Transverse colon (tissue), 4 donors: ENCODE results near the gene IL16. TPM values are rescaled to one million over a fixed set of nuclear protein-coding genes. Genes with fewer than 3 reads are reported as not detected.

ENCODE experiments used
- DNase-seq: peaks from one replicate; pipeline ENCODE4 v3.0.0-alpha.2; 2019
- H3K27ac ChIP-seq, 4 donors: fragments of 200-600 bp; sonication (generic); 2 replicates each; pipeline ENCODE4 v1.5.1; 2016 to 2018; ENCODE audit warnings: inconsistent platforms in 4 of 4
- H3K27me3 ChIP-seq: fragments of 200-600 bp; sonication (generic); 2 replicates; pipeline ENCODE4 v1.5.1; 2017; ENCODE audit warnings: inconsistent platforms
- H3K36me3 ChIP-seq, 4 donors: fragments of 200-600 bp; sonication (generic); 2 replicates each; pipeline ENCODE4 v1.5.1; 2017 to 2019; ENCODE audit warnings: inconsistent platforms in 4 of 4
- H3K4me1 ChIP-seq, 4 donors: fragments of 200-600 bp; sonication (generic); 2 replicates each; pipeline ENCODE4 v1.5.1; 2017 to 2020; ENCODE audit warnings: inconsistent platforms in 4 of 4
- H3K4me3 ChIP-seq, 4 donors: fragments of 200-600 bp; sonication (generic); 1 replicate in 1 of 4; 2 replicates in 3 of 4; pipeline versions ENCODE4 v1.5.1 to v1.6.1; 2017 to 2019; ENCODE audit warnings: inconsistent platforms in 4 of 4
- H3K9me3 ChIP-seq, 2 donors: fragments of 200-600 bp; sonication (generic); 2 replicates each; pipeline ENCODE4 v1.5.1; 2017 to 2019; ENCODE audit warnings: inconsistent platforms in 2 of 2
- CTCF ChIP-seq, 5 experiments: fragments of 200-600 bp in 3 of 5; fragments of 450-650 bp in 2 of 5; sonication (generic) in 3 of 5; IDR thresholded peaks; 1 replicate in 2 of 5; 2 replicates in 3 of 5; pipeline ENCODE4 v1.5.1; 2016 to 2017; ENCODE audit warnings: antibody characterized with exemption in 5 of 5, inconsistent platforms in 3 of 5, mild to moderate bottlenecking in 2 of 5, moderate library complexity in 1 of 5
- EP300 ChIP-seq: sonication (generic); formaldehyde crosslinking; IDR thresholded peaks from one replicate; pipeline ENCODE4 v1.6.1; 2017; ENCODE audit warnings: antibody characterized with exemption, low read depth
- POLR2A ChIP-seq: fragments of 450-650 bp; IDR thresholded peaks from one replicate; pipeline ENCODE4 v1.6.1; 2016; ENCODE audit warnings: antibody characterized with exemption, mild to moderate bottlenecking, moderate library complexity
- POLR2AphosphoS5 ChIP-seq, 3 donors: sonication (generic); formaldehyde crosslinking; IDR thresholded peaks; one replicate each; pipeline ENCODE4 v1.6.1; 2016; ENCODE audit warnings: antibody characterized with exemption in 3 of 3
- WGBS, 2 donors: methylation state at CpG; one replicate each; pipeline ENCODE4 v1.1.5; 2018; ENCODE audit warnings: low coverage in 1 of 2; 5-methylcytosine and 5-hydroxymethylcytosine counted together
- in situ Hi-C, 4 donors: fragments of 200-750 bp; cut with MboI; loops; one replicate each; pipeline versions ENCODE4 v1.15.0 to v1.15.1; 2017; ENCODE audit warnings: low sequenced_read_pairs in 3 of 4, low pct_ligation_motif_present in 1 of 4, low pct_unique_long_range_greater_than_20kb in 1 of 4
- intact Hi-C: fragments of 100-400 bp; cut with DNase I; formaldehyde crosslinking; loops from one replicate; pipeline ENCODE4 v1.15.1; 2023; ENCODE audit warnings: low total_unique reads
- total RNA-seq, 4 donors: library from RNA; depleted of rRNA; stranded (reverse); fragments of >200 nt; gene quantifications; one replicate each; pipeline ENCODE4 v1.1.0, GENCODE V29; 2016

Gene IL16
- total RNA-seq, 4 donors from 2014 or later: 5.2 to 40.0 (median 22.3) TPM

- WGBS, 2 donors: 3 to 5% methylated on average over 6 to 14 of the region's 14 CpGs
- peak; percentile 86 for DNase-seq
- no peaks in the 10 kb centered on the region for H3K9me3 ChIP-seq
- intact Hi-C loops (loop anchor here (5.0 to 10.0 kb wide), 3 partner anchors 59 to 289 kb away; partner anchors contain the start of gene STARD5), in situ Hi-C loops (loop anchor here (5.0 to 25.0 kb wide), 10 partner anchors 111 to 804 kb away; partner anchors contain the start of gene MESD (in 2 of the 4))
- H3K27me3 ChIP-seq: peaks cover 5% of the 10 kb centered on the region
- H3K36me3 ChIP-seq: no peaks in the 10 kb centered on the region
- TF ChIP-seq CTCF (IDR thresholded peaks at IDR 0.05) (peak; percentile 76 to 94 (median 86)), POLR2AphosphoS5 (IDR thresholded peaks at IDR 0.05) (no peak)
- peak overlapping the region in 1 of 4 donors; percentile 6 for H3K4me3 ChIP-seq
- peaks cover 4 to 11% (median 7%) of the 10 kb centered on the region in 4 donors for H3K4me1 ChIP-seq
- no peak overlapping the region for H3K27ac ChIP-seq
Observed at GRCh38 chr15:81265944-81266775, 69.5 kb downstream of the IL16 start.

- Histone ChIP-seq H3K27me3 (no peaks in the 10 kb centered on the region), H3K9me3 (no peaks in the 10 kb centered on the region), H3K36me3 (no peaks in the 10 kb centered on the region), H3K27ac (no peak overlapping the region), H3K4me1 (peaks cover 4 to 11% (median 7%) of the 10 kb centered on the region in 4 donors), H3K4me3 (no peak overlapping the region)
- 67 to 90% methylated on average over 1 to 5 of the region's 5 CpGs for WGBS, 2 donors
- no peak for TF ChIP-seq POLR2A
- TF ChIP-seq EP300: no peak
- no peak for TF ChIP-seq CTCF (IDR thresholded peaks at IDR 0.05)
- no peak for TF ChIP-seq POLR2AphosphoS5 (IDR thresholded peaks at IDR 0.05)
- no peak for DNase-seq
- in situ Hi-C loops: loop anchor here (5.0 to 25.0 kb wide), 10 partner anchors 114 to 806 kb away; partner anchors contain the start of gene MESD (in 2 of the 4)
- intact Hi-C loops: loop anchor here (5.0 to 10.0 kb wide), 3 partner anchors 56 to 291 kb away; partner anchors contain the start of gene STARD5
Observed at GRCh38 chr15:81268340-81268739, 71.7 kb downstream of the IL16 start.

DNA sequence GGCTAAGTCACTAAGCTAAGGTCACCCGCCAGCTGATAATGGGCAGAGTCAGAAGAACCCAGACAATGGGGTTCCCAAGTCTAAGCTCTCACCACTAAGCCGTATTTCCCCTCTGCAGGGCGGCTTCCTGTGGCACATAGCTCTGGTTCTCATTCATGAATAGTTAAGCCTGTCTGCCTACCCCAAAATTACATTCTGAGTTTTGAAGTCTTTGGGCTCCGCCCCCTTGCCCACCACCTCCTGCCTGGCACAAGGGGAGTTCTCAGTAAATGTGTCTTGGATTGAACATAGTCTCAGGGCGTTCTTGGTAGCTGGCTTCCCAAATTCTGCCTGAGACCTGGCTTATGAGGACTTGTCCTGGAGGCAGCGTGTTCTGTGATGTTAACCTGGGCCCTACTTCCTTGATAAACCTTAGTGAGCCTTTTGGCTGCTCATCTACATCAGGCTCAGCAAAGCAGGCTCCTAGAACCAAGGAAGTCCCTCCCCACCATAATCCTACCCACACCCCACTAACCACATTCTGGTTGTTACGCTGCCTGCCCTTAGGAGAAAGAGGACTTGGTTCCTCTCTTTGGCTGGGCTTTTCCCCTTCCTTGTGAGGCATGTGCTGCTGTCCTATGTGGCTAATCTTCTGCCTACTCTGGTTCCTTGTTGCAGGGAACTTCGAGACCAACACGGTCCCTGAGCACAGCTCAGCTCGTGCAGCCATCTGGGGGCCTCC lies 72.4 kb downstream of the IL16 start:
- in situ Hi-C loops: loop anchor here (5.0 to 25.0 kb wide), 10 partner anchors 114 to 807 kb away; partner anchors contain the start of gene MESD (in 2 of the 4)
- H3K27ac ChIP-seq: no peak overlapping the region
- no peaks in the 10 kb centered on the region for H3K36me3 ChIP-seq
- no peak for DNase-seq
- WGBS, 2 donors: 90% methylated on average over 10 of the region's 10 CpGs; no CpG with 5 or more reads in 1 of the 2 donors
- H3K9me3 ChIP-seq: no peaks in the 10 kb centered on the region
- peaks cover 4 to 11% (median 7%) of the 10 kb centered on the region in 4 donors for H3K4me1 ChIP-seq
- H3K27me3 ChIP-seq: no peaks in the 10 kb centered on the region
- intact Hi-C loops: loop anchor here (5.0 to 10.0 kb wide), 3 partner anchors 56 to 292 kb away; partner anchors contain the start of gene STARD5
- no peak overlapping the region for H3K4me3 ChIP-seq
- no peak for TF ChIP-seq EP300
- no peak for TF ChIP-seq POLR2AphosphoS5 (IDR thresholded peaks at IDR 0.05)
- TF ChIP-seq POLR2A: no peak
- no peak for TF ChIP-seq CTCF (IDR thresholded peaks at IDR 0.05)

DNA sequence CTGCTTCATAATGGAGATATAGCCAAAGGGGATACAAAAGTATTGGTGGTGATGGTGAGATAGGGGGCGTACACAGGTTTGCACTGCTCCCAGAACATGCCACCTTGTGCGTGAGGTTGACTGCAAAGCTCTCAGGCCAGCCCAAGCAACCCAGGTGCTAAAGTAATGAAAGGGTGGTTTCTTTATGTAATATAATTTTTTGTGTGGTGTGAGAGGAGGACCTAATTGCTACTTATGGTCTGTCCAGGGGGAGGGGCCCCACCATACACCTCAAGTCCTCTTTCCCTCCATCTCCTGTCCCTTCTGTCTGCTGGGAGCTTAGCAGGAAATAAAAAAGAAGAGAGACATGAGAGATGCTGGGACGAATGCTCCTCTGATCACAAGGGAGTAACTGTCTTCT lies 73.5 kb downstream of the IL16 start:
- no peak for DNase-seq
- intact Hi-C loops (loop anchor here (5.0 kb wide), 1 partner anchor 132 kb away; no protein-coding TSS in a partner anchor), in situ Hi-C loops (loop anchor here in 3 of 4 donors (25.0 kb wide), 3 partner anchors 158 to 808 kb away; partner anchors contain the start of gene MESD (in 1 of the 3))
- Histone ChIP-seq H3K27me3 (no peaks in the 10 kb centered on the region), H3K4me1 (peaks cover 8 to 17% (median 11%) of the 10 kb centered on the region in 4 donors), H3K36me3 (no peaks in the 10 kb centered on the region), H3K27ac (no peak overlapping the region), H3K4me3 (no peak overlapping the region), H3K9me3 (no peaks in the 10 kb centered on the region)
- 58 to 89% methylated on average over 1 to 3 of the region's 3 CpGs for WGBS, 2 donors
- TF ChIP-seq CTCF (IDR thresholded peaks at IDR 0.05) (no peak), POLR2A (no peak), EP300 (no peak), POLR2AphosphoS5 (IDR thresholded peaks at IDR 0.05) (no peak)
